ENCODE data around the gene ZNF821. TPM values are rescaled to one million over a fixed set of nuclear protein-coding genes. Genes with fewer than 3 reads are reported as not detected.

The ZNF821 gene
- polyA plus RNA-seq, 1 of the 3 experiments (the other 2 are of a cell fraction), result 8.8 TPM

DNA sequence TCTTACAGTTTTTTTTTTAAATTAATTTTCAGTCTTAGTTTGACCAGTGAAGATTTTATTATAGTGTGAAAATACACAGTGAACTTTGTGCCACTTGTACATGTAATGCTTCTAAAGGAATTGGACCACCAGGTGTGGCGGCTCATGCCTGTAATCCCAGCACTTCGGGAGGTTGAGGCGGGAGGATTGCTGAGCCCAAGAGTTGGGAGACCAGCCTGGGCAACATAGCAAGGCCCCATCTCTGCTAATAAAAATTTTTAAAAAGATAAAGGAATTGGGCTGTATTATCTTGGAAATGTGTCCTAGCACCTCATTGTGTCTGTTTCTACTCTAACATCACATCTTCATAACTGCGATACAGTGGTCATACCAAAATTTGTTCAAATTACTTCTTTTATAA lies 15.2 kb upstream of the ZNF821 start (continued):
- TF ChIP-seq, protein P1, sequence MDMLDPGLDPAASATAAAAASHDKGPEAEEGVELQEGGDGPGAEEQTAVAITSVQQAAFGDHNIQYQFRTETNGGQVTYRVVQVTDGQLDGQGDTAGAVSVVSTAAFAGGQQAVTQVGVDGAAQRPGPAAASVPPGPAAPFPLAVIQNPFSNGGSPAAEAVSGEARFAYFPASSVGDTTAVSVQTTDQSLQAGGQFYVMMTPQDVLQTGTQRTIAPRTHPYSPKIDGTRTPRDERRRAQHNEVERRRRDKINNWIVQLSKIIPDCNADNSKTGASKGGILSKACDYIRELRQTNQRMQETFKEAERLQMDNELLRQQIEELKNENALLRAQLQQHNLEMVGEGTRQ (IDR thresholded peaks at IDR 0.05; ENCODE audit: borderline replicate concordance, low read depth, low read length), result no peak
- TF ChIP-seq, protein P2, sequence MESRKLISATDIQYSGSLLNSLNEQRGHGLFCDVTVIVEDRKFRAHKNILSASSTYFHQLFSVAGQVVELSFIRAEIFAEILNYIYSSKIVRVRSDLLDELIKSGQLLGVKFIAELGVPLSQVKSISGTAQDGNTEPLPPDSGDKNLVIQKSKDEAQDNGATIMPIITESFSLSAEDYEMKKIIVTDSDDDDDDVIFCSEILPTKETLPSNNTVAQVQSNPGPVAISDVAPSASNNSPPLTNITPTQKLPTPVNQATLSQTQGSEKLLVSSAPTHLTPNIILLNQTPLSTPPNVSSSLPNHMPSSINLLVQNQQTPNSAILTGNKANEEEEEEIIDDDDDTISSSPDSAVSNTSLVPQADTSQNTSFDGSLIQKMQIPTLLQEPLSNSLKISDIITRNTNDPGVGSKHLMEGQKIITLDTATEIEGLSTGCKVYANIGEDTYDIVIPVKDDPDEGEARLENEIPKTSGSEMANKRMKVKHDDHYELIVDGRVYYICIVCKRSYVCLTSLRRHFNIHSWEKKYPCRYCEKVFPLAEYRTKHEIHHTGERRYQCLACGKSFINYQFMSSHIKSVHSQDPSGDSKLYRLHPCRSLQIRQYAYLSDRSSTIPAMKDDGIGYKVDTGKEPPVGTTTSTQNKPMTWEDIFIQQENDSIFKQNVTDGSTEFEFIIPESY (IDR thresholded peaks at IDR 0.05; ENCODE audit: borderline replicate concordance, low read depth), result no peak
- no peak for TF ChIP-seq FOXM1 (IDR thresholded peaks at IDR 0.05; ENCODE audit: low read depth)

DNA sequence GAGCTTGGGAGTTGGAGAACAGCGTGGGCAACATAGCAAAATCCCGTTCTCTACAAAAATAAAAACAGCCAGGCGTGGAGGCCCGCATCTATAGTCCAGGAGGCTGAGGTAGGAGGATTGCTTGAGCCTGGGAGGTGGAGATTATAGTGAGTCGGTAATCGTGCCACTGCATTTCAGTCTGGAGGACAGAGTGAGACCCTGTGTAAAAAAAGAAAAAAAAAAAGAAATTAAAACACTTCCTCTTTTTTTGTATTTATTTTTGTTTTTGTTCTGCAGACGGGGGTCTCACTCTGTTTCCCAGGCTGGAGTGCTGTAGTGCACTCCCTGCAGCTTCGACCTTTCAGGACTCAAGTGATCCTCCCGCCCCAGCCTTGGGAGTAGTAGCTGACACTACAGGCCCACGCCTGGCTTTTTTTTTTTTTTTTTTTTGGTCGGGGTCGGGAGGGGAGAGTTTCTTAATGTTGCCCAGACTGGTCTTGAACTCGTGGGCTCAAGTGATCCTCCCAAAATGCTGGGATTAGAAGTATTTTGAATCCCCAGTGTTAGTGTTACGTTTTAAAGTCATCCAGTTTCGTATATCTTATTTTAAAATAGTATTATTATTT lies 12.9 kb upstream of the ZNF821 start:
- Histone ChIP-seq H2AFZ (ENCODE audit: low read depth) (no peak overlapping the region), H3F3A (replicated peaks; ENCODE audit: insufficient read depth) (peaks cover 17% of the 10 kb centered on the region), H3K9me3 (no peaks in the 10 kb centered on the region), H3K79me2 (ENCODE audit: insufficient read depth) (peaks cover 65% of the 10 kb centered on the region), H3K27ac (ENCODE audit: low read depth in 2 of 2, low read length in 1 of 2) (peak overlapping the region in 1 of 2 experiments; percentile 94; a peak in 1 of 4 replicates), H3K27me3 (ENCODE audit: insufficient read depth) (no peaks in the 10 kb centered on the region), H3K9ac (peak overlapping the region; percentile 98; the same call in 1 of the 2 replicates), H3K4me1 (ENCODE audit: control insufficient read depth in 1 of 2, insufficient read depth in 2 of 2, low read depth in 1 of 2, low read length in 1 of 2) (peaks cover 5 to 6% of the 10 kb centered on the region in 2 experiments; a peak in 1 of 4 replicates), H4K20me1 (ENCODE audit: insufficient read depth) (peaks cover 57% of the 10 kb centered on the region), H3K4me2 (peak overlapping the region; percentile 90), H3K36me3 (replicated peaks in 1 of 2; ENCODE audit: control insufficient read depth in 1 of 2, insufficient read depth in 2 of 2, low read length in 1 of 2) (peaks cover 0 to 23% of the 10 kb centered on the region in 2 experiments), H3K9me2 (no peaks in the 10 kb centered on the region), H3K4me3 (ENCODE audit: low read depth in 2 of 2, low read length in 1 of 2) (peak overlapping the region; percentile 69 to 94)
- CTCF ChIA-PET, result interaction anchor here (0.6 to 8.1 kb wide), 3 partner anchors 14 to 86 kb away, joined by 3 to 59 read pairs (median 3); partner anchors contain the start of gene ZNF821
- POLR2A ChIA-PET, result no interaction called here
- WGBS (ENCODE audit: low lambda C conversion rate), result 63% methylated on average over 15 of the region's 15 CpGs
- no peak for TF ChIP-seq POLR2AphosphoS5 (IDR thresholded peaks at IDR 0.05; ENCODE audit: low read depth, low read length)
- TF ChIP-seq RFX5 (IDR thresholded peaks at IDR 0.05; ENCODE audit: low read length), result no peak
- TF ChIP-seq, protein P3, sequence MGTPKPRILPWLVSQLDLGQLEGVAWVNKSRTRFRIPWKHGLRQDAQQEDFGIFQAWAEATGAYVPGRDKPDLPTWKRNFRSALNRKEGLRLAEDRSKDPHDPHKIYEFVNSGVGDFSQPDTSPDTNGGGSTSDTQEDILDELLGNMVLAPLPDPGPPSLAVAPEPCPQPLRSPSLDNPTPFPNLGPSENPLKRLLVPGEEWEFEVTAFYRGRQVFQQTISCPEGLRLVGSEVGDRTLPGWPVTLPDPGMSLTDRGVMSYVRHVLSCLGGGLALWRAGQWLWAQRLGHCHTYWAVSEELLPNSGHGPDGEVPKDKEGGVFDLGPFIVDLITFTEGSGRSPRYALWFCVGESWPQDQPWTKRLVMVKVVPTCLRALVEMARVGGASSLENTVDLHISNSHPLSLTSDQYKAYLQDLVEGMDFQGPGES (IDR thresholded peaks at IDR 0.05; ENCODE audit: low read depth, low read length), result no peak
- TF ChIP-seq MEF2A (IDR thresholded peaks at IDR 0.05; ENCODE audit: borderline replicate concordance, low read depth), result no peak
- no peak for TF ChIP-seq SIN3A (IDR thresholded peaks at IDR 0.05; ENCODE audit: borderline replicate concordance, low read depth, low read length)
- no peak for TF ChIP-seq YY1 (IDR thresholded peaks at IDR 0.05; ENCODE audit: low read depth)
- TF ChIP-seq, protein P4, sequence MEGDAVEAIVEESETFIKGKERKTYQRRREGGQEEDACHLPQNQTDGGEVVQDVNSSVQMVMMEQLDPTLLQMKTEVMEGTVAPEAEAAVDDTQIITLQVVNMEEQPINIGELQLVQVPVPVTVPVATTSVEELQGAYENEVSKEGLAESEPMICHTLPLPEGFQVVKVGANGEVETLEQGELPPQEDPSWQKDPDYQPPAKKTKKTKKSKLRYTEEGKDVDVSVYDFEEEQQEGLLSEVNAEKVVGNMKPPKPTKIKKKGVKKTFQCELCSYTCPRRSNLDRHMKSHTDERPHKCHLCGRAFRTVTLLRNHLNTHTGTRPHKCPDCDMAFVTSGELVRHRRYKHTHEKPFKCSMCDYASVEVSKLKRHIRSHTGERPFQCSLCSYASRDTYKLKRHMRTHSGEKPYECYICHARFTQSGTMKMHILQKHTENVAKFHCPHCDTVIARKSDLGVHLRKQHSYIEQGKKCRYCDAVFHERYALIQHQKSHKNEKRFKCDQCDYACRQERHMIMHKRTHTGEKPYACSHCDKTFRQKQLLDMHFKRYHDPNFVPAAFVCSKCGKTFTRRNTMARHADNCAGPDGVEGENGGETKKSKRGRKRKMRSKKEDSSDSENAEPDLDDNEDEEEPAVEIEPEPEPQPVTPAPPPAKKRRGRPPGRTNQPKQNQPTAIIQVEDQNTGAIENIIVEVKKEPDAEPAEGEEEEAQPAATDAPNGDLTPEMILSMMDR (IDR thresholded peaks at IDR 0.05), result no peak
- TF ChIP-seq SMC3 (IDR thresholded peaks at IDR 0.05; ENCODE audit: low read depth, low read length), result no peak
- TF ChIP-seq FOXJ3 (CRISPR knock-in tag; IDR thresholded peaks at IDR 0.05), result no peak
- no peak for TF ChIP-seq NRF1 (IDR thresholded peaks at IDR 0.05; ENCODE audit: low read depth, low read length)
- TF ChIP-seq MXI1 (IDR thresholded peaks at IDR 0.05; ENCODE audit: low read depth, low read length), result no peak
- no peak for TF ChIP-seq CHD2 (IDR thresholded peaks at IDR 0.05; ENCODE audit: low read length, partially characterized antibody)
- no peak for TF ChIP-seq ELF1 (IDR thresholded peaks at IDR 0.05)
- no peak for DNase-seq

All from SK-N-SH (cell line).